Activated T-cell treated with anti-CD3 and anti-CD28 coated beads, Interleukin-2, amount 50 U/mL, for 24 hours (primary cell): ENCODE measurements around the gene CPA4.
A peak's percentile ranks its signal among the peaks of the same experiment; 100 is the strongest.

Experiments used
- DNase-seq: peaks from one replicate; pipeline ENCODE4 v3.0.0-alpha.2; 2020
- H3K27ac Mint-ChIP-seq: 2 replicates; pipeline ENCODE4 v1.8.0; 2020; ENCODE audit warnings: mild to moderate bottlenecking, mixed read lengths
- H3K27me3 Mint-ChIP-seq: 2 replicates; pipeline ENCODE4 v1.8.0; 2020; ENCODE audit warnings: mixed read lengths
- H3K36me3 Mint-ChIP-seq: 2 replicates; pipeline ENCODE4 v1.8.0; 2020; ENCODE audit warnings: low read depth, mixed read lengths
- H3K4me1 Mint-ChIP-seq: 2 replicates; pipeline ENCODE4 v1.8.0; 2020; ENCODE audit warnings: low read depth, mixed read lengths
- H3K4me3 Mint-ChIP-seq: 2 replicates; pipeline ENCODE4 v1.8.0; 2020; ENCODE audit warnings: mild to moderate bottlenecking, moderate library complexity, mixed read lengths
- H3K9me3 Mint-ChIP-seq: 2 replicates; pipeline ENCODE4 v1.8.0; 2020; ENCODE audit warnings: mixed read lengths

Gene CPA4

GRCh38 chr7:130270947-130271800 lies 21.8 kb upstream of the CPA4 start:
- peaks cover 20% of the 10 kb centered on the region for H3K4me1 Mint-ChIP-seq

GRCh38 chr7:130272381-130273080 lies 20.4 kb upstream of the CPA4 start:
- no peaks in the 10 kb centered on the region for H3K9me3 Mint-ChIP-seq
- DNase-seq, result no peak
- peaks cover 31% of the 10 kb centered on the region for H3K4me1 Mint-ChIP-seq
- peaks cover 14% of the 10 kb centered on the region for H3K27me3 Mint-ChIP-seq
- no peak overlapping the region for H3K27ac Mint-ChIP-seq
- no peaks in the 10 kb centered on the region for H3K36me3 Mint-ChIP-seq
- no peak overlapping the region for H3K4me3 Mint-ChIP-seq

More at GRCh38 chr7:130270947-130271800, 21.8 kb upstream of the CPA4 start:
- Mint-ChIP-seq H3K9me3 (no peaks in the 10 kb centered on the region), H3K4me3 (no peak overlapping the region), H3K27ac (no peak overlapping the region), H3K36me3 (no peaks in the 10 kb centered on the region), H3K27me3 (peaks cover 14% of the 10 kb centered on the region)
- no peak for DNase-seq

- no peaks in the 10 kb centered on the region for H3K9me3 Mint-ChIP-seq
- H3K4me1 Mint-ChIP-seq, result peaks cover 38% of the 10 kb centered on the region
- no peak for DNase-seq
- H3K36me3 Mint-ChIP-seq, result no peaks in the 10 kb centered on the region
- peak overlapping the region; percentile 45 for H3K4me3 Mint-ChIP-seq
- H3K27me3 Mint-ChIP-seq, result peaks cover 13% of the 10 kb centered on the region
- no peak overlapping the region for H3K27ac Mint-ChIP-seq
Observed at GRCh38 chr7:130273081-130273932, 19.7 kb upstream of the CPA4 start.

GRCh38 chr7:130273933-130274255 lies 19.1 kb upstream of the CPA4 start:
- peaks cover 11% of the 10 kb centered on the region for H3K27me3 Mint-ChIP-seq
- DNase-seq, result no peak
- H3K27ac Mint-ChIP-seq, result no peak overlapping the region
- H3K36me3 Mint-ChIP-seq, result no peaks in the 10 kb centered on the region
- H3K4me3 Mint-ChIP-seq, result peak overlapping the region; percentile 39
- H3K9me3 Mint-ChIP-seq, result no peaks in the 10 kb centered on the region
- peaks cover 38% of the 10 kb centered on the region for H3K4me1 Mint-ChIP-seq

GRCh38 chr7:130274296-130274695 lies 18.7 kb upstream of the CPA4 start:
- Mint-ChIP-seq H3K27ac (no peak overlapping the region), H3K27me3 (peaks cover 11% of the 10 kb centered on the region), H3K4me1 (peaks cover 38% of the 10 kb centered on the region), H3K9me3 (no peaks in the 10 kb centered on the region), H3K36me3 (no peaks in the 10 kb centered on the region), H3K4me3 (peak overlapping the region; percentile 39)
- DNase-seq, result no peak

GRCh38 chr7:130274983-130275591 lies 17.9 kb upstream of the CPA4 start:
- Mint-ChIP-seq H3K9me3 (no peaks in the 10 kb centered on the region), H3K4me3 (no peak overlapping the region), H3K36me3 (no peaks in the 10 kb centered on the region), H3K4me1 (peaks cover 38% of the 10 kb centered on the region), H3K27ac (no peak overlapping the region), H3K27me3 (peaks cover 11% of the 10 kb centered on the region)
- no peak for DNase-seq

- no peaks in the 10 kb centered on the region for H3K9me3 Mint-ChIP-seq
- peaks cover 11% of the 10 kb centered on the region for H3K27me3 Mint-ChIP-seq
- no peaks in the 10 kb centered on the region for H3K36me3 Mint-ChIP-seq
- H3K4me1 Mint-ChIP-seq, result peaks cover 38% of the 10 kb centered on the region
- no peak for DNase-seq
- no peak overlapping the region for H3K4me3 Mint-ChIP-seq
- H3K27ac Mint-ChIP-seq, result no peak overlapping the region
Observed at GRCh38 chr7:130275826-130276297, 17.1 kb upstream of the CPA4 start.

- Mint-ChIP-seq H3K27ac (peak overlapping the region; percentile 89), H3K4me1 (peaks cover 38% of the 10 kb centered on the region), H3K9me3 (no peaks in the 10 kb centered on the region), H3K36me3 (no peaks in the 10 kb centered on the region), H3K4me3 (peak overlapping the region; percentile 2), H3K27me3 (peaks cover 11% of the 10 kb centered on the region)
- DNase-seq, result peak; percentile 41
Observed at GRCh38 chr7:130276796-130277762, 15.9 kb upstream of the CPA4 start.

GRCh38 chr7:130277763-130278643 lies 15.0 kb upstream of the CPA4 start:
- peaks cover 35% of the 10 kb centered on the region for H3K4me1 Mint-ChIP-seq
- no peak for DNase-seq
- peaks cover 8% of the 10 kb centered on the region for H3K27me3 Mint-ChIP-seq
- H3K36me3 Mint-ChIP-seq, result no peaks in the 10 kb centered on the region
- no peaks in the 10 kb centered on the region for H3K9me3 Mint-ChIP-seq
- no peak overlapping the region for H3K4me3 Mint-ChIP-seq
- peak overlapping the region; percentile 89 for H3K27ac Mint-ChIP-seq

GRCh38 chr7:130278860-130279259 lies 14.1 kb upstream of the CPA4 start:
- no peaks in the 10 kb centered on the region for H3K36me3 Mint-ChIP-seq
- H3K4me3 Mint-ChIP-seq, result no peak overlapping the region
- peaks cover 31% of the 10 kb centered on the region for H3K4me1 Mint-ChIP-seq
- H3K27me3 Mint-ChIP-seq, result peaks cover 8% of the 10 kb centered on the region
- DNase-seq, result no peak
- H3K27ac Mint-ChIP-seq, result no peak overlapping the region
- no peaks in the 10 kb centered on the region for H3K9me3 Mint-ChIP-seq

- H3K9me3 Mint-ChIP-seq, result no peaks in the 10 kb centered on the region
- H3K4me3 Mint-ChIP-seq, result no peak overlapping the region
- peaks cover 28% of the 10 kb centered on the region for H3K4me1 Mint-ChIP-seq
- no peak overlapping the region for H3K27ac Mint-ChIP-seq
- no peaks in the 10 kb centered on the region for H3K36me3 Mint-ChIP-seq
- no peak for DNase-seq
- peaks cover 4% of the 10 kb centered on the region for H3K27me3 Mint-ChIP-seq
Observed at GRCh38 chr7:130279286-130279685, 13.7 kb upstream of the CPA4 start.

- no peaks in the 10 kb centered on the region for H3K9me3 Mint-ChIP-seq
- no peak for DNase-seq
- H3K4me3 Mint-ChIP-seq, result no peak overlapping the region
- H3K27ac Mint-ChIP-seq, result no peak overlapping the region
- H3K36me3 Mint-ChIP-seq, result no peaks in the 10 kb centered on the region
- peaks cover 27% of the 10 kb centered on the region for H3K4me1 Mint-ChIP-seq
- peaks cover 3% of the 10 kb centered on the region for H3K27me3 Mint-ChIP-seq
Observed at GRCh38 chr7:130279906-130280305, 13.1 kb upstream of the CPA4 start.
